CD4-positive, alpha-beta memory T cell (primary cell): ENCODE measurements around the gene EFHC2. TPM values are rescaled to one million over a fixed set of nuclear protein-coding genes. Genes with fewer than 3 reads are reported as not detected.

ENCODE experiments used
- CTCF ChIA-PET: fragments of 350-600 bp; sonication (Branson Sonifier 250); formaldehyde crosslinking; loops from one replicate; lab custom pipeline; 2021; ENCODE audit warnings: inconsistent platforms; ENCODE audit not compliant: partially characterized antibody; lab: Charles Lee
- POLR2A ChIA-PET: fragments of 350-600 bp; sonication (Branson Sonifier 250); formaldehyde crosslinking; loops from one replicate; lab custom pipeline; 2021; ENCODE audit not compliant: partially characterized antibody; lab: Charles Lee
- DNase-seq, 5 donors: peaks; one replicate each; pipeline versions ENCODE4 v3.0.0 to v3.0.0-alpha.2; 2020 to 2022; ENCODE audit warnings: mixed read lengths in 1 of 5
- H3K27ac ChIP-seq: one replicate; pipeline ENCODE4 v1.7.0; 2013; ENCODE audit warnings: low read depth, low read length
- H3K27me3 ChIP-seq: 2 replicates; pipeline ENCODE4 v1.7.0; 2013; ENCODE audit warnings: mild to moderate bottlenecking, low read length, moderate library complexity; ENCODE audit not compliant: insufficient read depth
- H3K36me3 ChIP-seq: 2 replicates; pipeline ENCODE4 v1.7.0; 2013; ENCODE audit warnings: mild to moderate bottlenecking, low read length, moderate library complexity; ENCODE audit not compliant: insufficient read depth
- H3K4me1 ChIP-seq: 2 replicates; pipeline ENCODE4 v1.7.0; 2013; ENCODE audit warnings: mild to moderate bottlenecking, low read length, moderate library complexity; ENCODE audit not compliant: insufficient read depth
- H3K4me3 ChIP-seq, 2 donors: one replicate each; pipeline ENCODE4 v1.7.0; 2013; ENCODE audit warnings: low read length in 2 of 2, mild to moderate bottlenecking in 1 of 2
- H3K9me3 ChIP-seq, 2 donors: one replicate each; pipeline ENCODE4 v1.7.0; 2013; ENCODE audit warnings: low read length in 2 of 2, control low read depth in 1 of 2; ENCODE audit not compliant: control insufficient read depth in 1 of 2
- H3K27ac Mint-ChIP-seq, 7 donors: one replicate each; pipeline ENCODE4 v1.8.0; 2020 to 2021; ENCODE audit warnings: mixed read lengths in 7 of 7, mild to moderate bottlenecking in 6 of 7, inconsistent platforms in 3 of 7, moderate library complexity in 3 of 7
- H3K27me3 Mint-ChIP-seq, 2 donors: one replicate each; pipeline ENCODE4 v1.8.0; 2020 to 2021; ENCODE audit warnings: mixed read lengths in 2 of 2
- H3K36me3 Mint-ChIP-seq, 2 donors: one replicate each; pipeline ENCODE4 v1.8.0; 2020 to 2021; ENCODE audit warnings: mixed read lengths in 2 of 2, inconsistent platforms in 1 of 2, mild to moderate bottlenecking in 1 of 2
- H3K4me1 Mint-ChIP-seq, 4 donors: one replicate each; pipeline ENCODE4 v1.8.0; 2020 to 2021; ENCODE audit warnings: mixed read lengths in 4 of 4, mild to moderate bottlenecking in 1 of 4
- H3K4me3 Mint-ChIP-seq, 8 donors: one replicate each; pipeline ENCODE4 v1.8.0; 2020 to 2021; ENCODE audit warnings: mixed read lengths in 8 of 8, mild to moderate bottlenecking in 7 of 8, moderate library complexity in 6 of 8, inconsistent platforms in 3 of 8
- H3K9me3 Mint-ChIP-seq, 8 donors: one replicate each; pipeline ENCODE4 v1.8.0; 2020 to 2021; ENCODE audit warnings: mixed read lengths in 8 of 8, mild to moderate bottlenecking in 5 of 8, inconsistent platforms in 3 of 8, moderate library complexity in 1 of 8
- intact Hi-C: fragments of 100-400 bp; cut with micrococcal nuclease; formaldehyde crosslinking; loops from one replicate; pipeline ENCODE4 v1.15.1; 2023
- polyA plus RNA-seq, 2 donors: library from polyadenylated mRNA; unstranded; fragments of 300-500 nt; fragmentation: Illumina TruSeq; gene quantifications; one replicate each; pipeline ENCODE4 v1.2.3, GENCODE V29; 2021
- total RNA-seq, 2 experiments: library from RNA; stranded (reverse); gene quantifications; one replicate each; pipeline ENCODE4 v1.2.3, GENCODE V29; 2021

Gene EFHC2
- total and polyA plus RNA-seq, 4 experiments from 2014 or later: 0.94 to 6.3 (median 3.5) TPM

DNA sequence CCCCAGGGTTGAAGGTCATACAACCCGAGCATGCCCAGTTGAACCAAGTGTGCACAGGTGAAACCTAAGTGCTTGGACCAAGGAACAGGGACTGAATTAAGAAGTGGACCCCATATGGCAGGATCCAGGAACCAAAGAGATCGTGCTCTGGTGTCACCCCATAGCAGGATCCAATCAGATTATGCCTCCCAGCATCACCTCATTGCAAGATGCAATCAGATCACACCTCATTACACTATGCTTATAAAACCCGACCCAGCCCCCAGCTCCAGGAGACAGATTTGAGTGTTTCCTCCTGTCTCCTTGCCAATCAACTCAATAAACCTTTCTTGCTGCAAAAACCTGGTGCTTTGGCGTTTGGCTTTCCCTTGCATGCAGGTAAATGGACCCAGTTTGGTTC is 37.6 kb downstream of the EFHC2 start:
- Histone ChIP-seq H3K27ac (no peak overlapping the region), H3K27me3 (no peaks in the 10 kb centered on the region), H3K4me3 (no peak overlapping the region), H3K4me1 (no peaks in the 10 kb centered on the region), H3K9me3 (no peaks in the 10 kb centered on the region), H3K36me3 (no peaks in the 10 kb centered on the region)
- H3K9me3 Mint-ChIP-seq: no peaks in the 10 kb centered on the region
- peak overlapping the region in 2 of 7 donors; percentile 19 to 37 for H3K27ac Mint-ChIP-seq
- H3K4me3 Mint-ChIP-seq: no peak overlapping the region
- no peak for DNase-seq
- ChIA-PET POLR2A (no interaction called here), CTCF (no interaction called here)
- H3K4me1 Mint-ChIP-seq: peaks cover 0 to under 1% (median under 1%) of the 10 kb centered on the region in 4 donors
- H3K27me3 Mint-ChIP-seq: no peaks in the 10 kb centered on the region
- H3K36me3 Mint-ChIP-seq: peaks cover 0 to 5% of the 10 kb centered on the region in 2 donors
- intact Hi-C loops: no loop called here

DNA sequence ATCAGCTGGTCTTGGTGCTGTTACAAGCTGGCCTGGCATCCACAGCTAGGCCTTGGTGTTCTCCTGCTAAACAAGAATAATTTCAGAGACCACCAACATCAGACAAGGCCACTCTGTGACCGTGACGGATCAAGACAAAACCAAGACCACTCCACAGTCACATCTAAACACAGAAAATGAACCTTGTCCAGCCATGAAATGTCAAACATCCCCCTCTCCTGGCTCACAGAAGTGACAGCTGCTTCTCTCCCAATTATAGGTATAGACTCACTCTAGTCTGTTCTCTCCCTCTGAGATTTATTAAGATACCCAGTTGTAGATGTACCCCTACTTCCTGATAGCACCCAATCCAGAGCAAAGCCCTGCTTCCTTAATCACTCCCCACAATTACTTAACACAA is 40.4 kb downstream of the EFHC2 start:
- no peaks in the 10 kb centered on the region for H3K4me1 ChIP-seq
- H3K27ac ChIP-seq: no peak overlapping the region
- H3K4me3 ChIP-seq: no peak overlapping the region
- Mint-ChIP-seq H3K9me3 (peaks cover 0 to 7% (median 0%) of the 10 kb centered on the region in 8 donors), H3K4me1 (peaks cover 0 to 1% (median 0%) of the 10 kb centered on the region in 4 donors), H3K27me3 (no peaks in the 10 kb centered on the region), H3K36me3 (no peaks in the 10 kb centered on the region), H3K27ac (peak overlapping the region in 1 of 7 donors; percentile 19), H3K4me3 (no peak overlapping the region)
- peak in 1 of 5 donors; percentile 8 for DNase-seq
- intact Hi-C loops: loop anchor here (1.0 to 5.0 kb wide), 2 partner anchors 61 to 345 kb away; no protein-coding TSS in a partner anchor
- no peaks in the 10 kb centered on the region for H3K9me3 ChIP-seq
- ChIA-PET POLR2A (interaction anchor here (1.3 kb wide), 1 partner anchor 50 kb away, joined by 4 read pairs; no protein-coding TSS in a partner anchor), CTCF (interaction anchor here (1.1 to 3.5 kb wide), 8 partner anchors 15 to 353 kb away, joined by 3 to 26 read pairs (median 4); no protein-coding TSS in a partner anchor)
- no peaks in the 10 kb centered on the region for H3K36me3 ChIP-seq
- H3K27me3 ChIP-seq: no peaks in the 10 kb centered on the region

DNA sequence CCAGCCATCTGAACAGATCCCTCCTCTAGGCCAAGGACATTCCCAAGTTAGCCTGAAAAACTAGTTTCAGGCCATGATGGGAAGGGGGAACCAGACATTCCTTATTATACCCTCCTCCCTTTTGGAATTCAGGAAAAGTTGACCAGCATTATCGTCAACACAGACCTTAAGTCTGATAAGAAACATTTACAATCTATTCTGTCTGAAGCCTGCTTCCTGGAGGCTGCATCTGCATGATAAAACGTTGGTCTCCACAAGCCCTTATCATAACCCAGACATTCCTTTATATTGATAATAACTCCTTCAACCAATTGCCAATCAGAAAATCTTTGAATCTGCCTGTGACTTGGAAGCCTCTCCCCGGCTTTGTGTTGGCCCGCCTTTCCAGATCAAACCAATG is 44.3 kb downstream of the EFHC2 start:
- POLR2A ChIA-PET: interaction anchor here (1.0 kb wide), 1 partner anchor 53 kb away, joined by 3 read pairs; no protein-coding TSS in a partner anchor
- H3K36me3 ChIP-seq: no peaks in the 10 kb centered on the region
- no peak overlapping the region for H3K4me3 Mint-ChIP-seq
- no peaks in the 10 kb centered on the region for H3K27me3 Mint-ChIP-seq
- H3K9me3 ChIP-seq: no peaks in the 10 kb centered on the region
- no peak overlapping the region for H3K27ac Mint-ChIP-seq
- no peak overlapping the region for H3K4me3 ChIP-seq
- H3K27me3 ChIP-seq: no peaks in the 10 kb centered on the region
- CTCF ChIA-PET: interaction anchor here (1.3 to 1.4 kb wide), 2 partner anchors 46 to 55 kb away, joined by 3 to 6 read pairs; no protein-coding TSS in a partner anchor
- DNase-seq: no peak
- H3K4me1 Mint-ChIP-seq: peaks cover 0 to 1% (median 0%) of the 10 kb centered on the region in 4 donors
- peaks cover 0 to 7% (median 0%) of the 10 kb centered on the region in 8 donors for H3K9me3 Mint-ChIP-seq
- intact Hi-C loops: no loop called here
- H3K4me1 ChIP-seq: no peaks in the 10 kb centered on the region
- no peak overlapping the region for H3K27ac ChIP-seq
- H3K36me3 Mint-ChIP-seq: peaks cover 0 to 5% of the 10 kb centered on the region in 2 donors

DNA sequence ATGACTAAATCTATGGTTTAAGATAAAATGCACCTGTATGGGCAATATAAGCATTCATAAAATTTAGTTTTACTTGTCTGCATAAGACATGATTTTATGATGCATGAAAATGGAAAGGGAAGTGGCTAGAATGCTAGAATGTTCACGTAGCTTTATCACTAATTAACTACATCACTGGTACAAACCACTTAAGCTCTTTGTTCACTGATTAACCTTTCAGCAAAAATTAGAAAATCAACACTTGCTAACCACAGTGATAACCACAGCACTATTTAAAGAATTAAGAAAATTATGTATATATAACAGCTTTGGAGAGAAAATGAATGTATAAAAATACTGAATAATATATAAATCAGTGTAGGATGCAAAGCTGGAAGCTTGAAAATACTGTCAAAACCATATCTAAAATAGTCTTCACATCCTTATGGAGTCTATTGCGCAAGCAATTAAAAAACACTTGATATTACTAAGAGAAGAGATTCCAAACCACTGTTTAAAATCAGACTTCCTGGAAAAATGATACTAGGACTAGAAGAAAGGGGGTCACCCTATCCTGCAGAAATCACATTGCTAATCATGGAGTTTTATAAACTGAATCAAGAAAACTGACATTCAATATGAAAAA is 51.9 kb downstream of the EFHC2 start:
- no peaks in the 10 kb centered on the region for H3K9me3 ChIP-seq
- no peaks in the 10 kb centered on the region for H3K4me1 ChIP-seq
- POLR2A ChIA-PET: no interaction called here
- intact Hi-C loops: no loop called here
- CTCF ChIA-PET: no interaction called here
- H3K27ac ChIP-seq: no peak overlapping the region
- no peak for DNase-seq
- H3K36me3 ChIP-seq: no peaks in the 10 kb centered on the region
- no peak overlapping the region for H3K4me3 ChIP-seq
- Mint-ChIP-seq H3K36me3 (peaks cover 0 to 5% of the 10 kb centered on the region in 2 donors), H3K4me1 (peaks cover 0 to 6% (median 0%) of the 10 kb centered on the region in 4 donors), H3K27me3 (no peaks in the 10 kb centered on the region), H3K4me3 (no peak overlapping the region), H3K27ac (no peak overlapping the region), H3K9me3 (peaks cover 0 to 2% (median 0%) of the 10 kb centered on the region in 8 donors)
- H3K27me3 ChIP-seq: no peaks in the 10 kb centered on the region

DNA sequence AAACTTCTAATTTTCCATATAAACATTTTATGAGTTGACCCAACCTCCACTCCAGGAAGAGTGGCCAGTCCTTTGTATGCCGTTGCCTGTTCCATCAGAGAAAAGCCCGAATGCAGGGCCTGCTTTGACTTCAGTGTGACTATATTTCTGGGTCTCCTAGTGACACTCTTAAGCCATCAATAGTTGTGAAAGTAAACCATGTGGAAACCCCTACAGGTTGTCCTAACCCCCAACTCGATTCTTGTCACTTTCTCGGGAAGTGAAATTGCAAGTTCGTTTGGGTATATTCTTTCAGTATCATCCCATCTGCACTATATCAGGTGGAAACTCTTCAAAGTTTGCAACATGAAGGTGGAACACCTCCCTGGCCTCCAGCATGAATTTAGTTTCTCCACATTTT is 52.8 kb downstream of the EFHC2 start:
- Histone ChIP-seq H3K9me3 (no peaks in the 10 kb centered on the region), H3K36me3 (no peaks in the 10 kb centered on the region), H3K27ac (no peak overlapping the region), H3K27me3 (no peaks in the 10 kb centered on the region), H3K4me3 (no peak overlapping the region), H3K4me1 (no peaks in the 10 kb centered on the region)
- Mint-ChIP-seq H3K4me1 (peaks cover 0 to 6% (median 0%) of the 10 kb centered on the region in 4 donors), H3K27me3 (no peaks in the 10 kb centered on the region), H3K36me3 (peaks cover 0 to 5% of the 10 kb centered on the region in 2 donors), H3K9me3 (peaks cover 0 to 2% (median 0%) of the 10 kb centered on the region in 8 donors), H3K4me3 (no peak overlapping the region), H3K27ac (no peak overlapping the region)
- ChIA-PET POLR2A (no interaction called here), CTCF (no interaction called here)
- DNase-seq: no peak
- intact Hi-C loops: no loop called here

DNA sequence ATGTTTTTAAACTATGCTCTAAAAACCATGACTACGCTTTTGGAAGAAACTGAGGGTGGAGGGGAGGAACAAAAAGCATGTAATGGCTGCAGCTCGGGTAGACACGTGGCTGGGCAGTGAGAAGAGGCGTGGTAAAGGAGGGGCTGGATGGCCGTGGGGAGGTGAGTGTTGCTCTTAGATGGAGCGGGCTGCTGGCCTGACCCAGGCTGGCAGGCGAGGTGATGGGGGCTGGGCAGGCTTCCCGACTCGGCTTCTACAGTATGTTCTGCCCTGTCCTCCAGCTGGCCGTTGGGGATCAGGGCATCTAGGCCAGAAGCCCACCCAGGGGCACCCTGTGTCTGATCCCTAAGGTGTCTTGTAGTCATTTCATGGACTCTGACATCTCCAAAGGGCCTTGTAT is 60.7 kb downstream of the EFHC2 start:
- Histone ChIP-seq H3K36me3 (no peaks in the 10 kb centered on the region), H3K27ac (no peak overlapping the region), H3K27me3 (no peaks in the 10 kb centered on the region), H3K4me1 (no peaks in the 10 kb centered on the region), H3K9me3 (no peaks in the 10 kb centered on the region), H3K4me3 (no peak overlapping the region)
- H3K4me1 Mint-ChIP-seq: peaks cover 0 to 4% (median 0%) of the 10 kb centered on the region in 4 donors
- CTCF ChIA-PET: no interaction called here
- no peak for DNase-seq
- no peaks in the 10 kb centered on the region for H3K27me3 Mint-ChIP-seq
- no peak overlapping the region for H3K4me3 Mint-ChIP-seq
- H3K27ac Mint-ChIP-seq: no peak overlapping the region
- intact Hi-C loops: no loop called here
- no peaks in the 10 kb centered on the region for H3K36me3 Mint-ChIP-seq
- H3K9me3 Mint-ChIP-seq: no peaks in the 10 kb centered on the region
- POLR2A ChIA-PET: no interaction called here

DNA sequence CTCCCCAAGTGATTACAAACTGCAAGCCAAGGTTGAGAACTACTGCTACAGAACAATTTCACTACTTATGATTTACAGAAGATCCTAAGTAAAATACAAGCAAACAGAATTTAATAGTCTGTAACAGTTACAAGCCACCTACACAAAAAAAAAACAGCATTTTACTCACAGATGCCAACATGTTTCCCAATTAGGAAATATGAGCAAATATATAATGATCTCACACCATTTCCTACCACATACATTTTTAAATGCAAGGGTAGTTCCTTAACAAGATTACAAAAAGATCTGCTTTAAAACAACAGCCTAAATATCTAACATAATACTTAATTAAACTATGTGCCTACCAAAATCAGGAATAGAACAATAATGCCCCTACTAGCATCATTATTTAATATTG is 63.4 kb downstream of the EFHC2 start:
- DNase-seq: no peak
- Histone ChIP-seq H3K27me3 (no peaks in the 10 kb centered on the region), H3K4me1 (peaks cover 2% of the 10 kb centered on the region), H3K27ac (no peak overlapping the region), H3K9me3 (no peaks in the 10 kb centered on the region), H3K4me3 (no peak overlapping the region), H3K36me3 (no peaks in the 10 kb centered on the region)
- no peaks in the 10 kb centered on the region for H3K27me3 Mint-ChIP-seq
- CTCF ChIA-PET: interaction anchor here (1.2 kb wide), 1 partner anchor 36 kb away, joined by 4 read pairs; no protein-coding TSS in a partner anchor
- H3K4me3 Mint-ChIP-seq: no peak overlapping the region
- H3K4me1 Mint-ChIP-seq: peaks cover 2 to 6% (median 2%) of the 10 kb centered on the region in 4 donors
- intact Hi-C loops: no loop called here
- POLR2A ChIA-PET: no interaction called here
- H3K27ac Mint-ChIP-seq: no peak overlapping the region
- H3K36me3 Mint-ChIP-seq: no peaks in the 10 kb centered on the region
- no peaks in the 10 kb centered on the region for H3K9me3 Mint-ChIP-seq
